ENCODE data around the gene IL1RAPL1. TPM values are rescaled to one million over a fixed set of nuclear protein-coding genes. Genes with fewer than 3 reads are reported as not detected.

IL1RAPL1 gene
- polyA plus RNA-seq, 1 of the 3 experiments (the other 2 are of a cell fraction): 2.8 TPM

- Histone ChIP-seq H3K4me1 (ENCODE audit: control insufficient read depth in 1 of 2, insufficient read depth in 2 of 2, low read depth in 1 of 2, low read length in 1 of 2) (no peaks in the 10 kb centered on the region), H3K9ac (no peak overlapping the region), H3K9me2 (no peaks in the 10 kb centered on the region), H3K79me2 (ENCODE audit: insufficient read depth) (no peaks in the 10 kb centered on the region), H3K4me3 (ENCODE audit: low read depth in 2 of 2, low read length in 1 of 2) (0 out of 4 replicates have a peak overlapping the region, but pooled peaks of 1 of the 2 experiments have one; percentile 8), H2AFZ (ENCODE audit: low read depth) (no peak overlapping the region; the same call in 1 of the 2 replicates), H3K4me2 (no peak overlapping the region), H3F3A (replicated peaks; ENCODE audit: insufficient read depth) (peaks cover 10% of the 10 kb centered on the region), H3K9me3 (no peaks in the 10 kb centered on the region), H3K27me3 (ENCODE audit: insufficient read depth) (no peaks in the 10 kb centered on the region), H3K36me3 (replicated peaks in 1 of 2; ENCODE audit: control insufficient read depth in 1 of 2, insufficient read depth in 2 of 2, low read length in 1 of 2) (no peaks in the 10 kb centered on the region), H3K27ac (ENCODE audit: low read depth in 2 of 2, low read length in 1 of 2) (peak overlapping the region in 1 of 2 experiments; percentile 45; a peak in 2 of 4 replicates), H4K20me1 (ENCODE audit: insufficient read depth) (no peaks in the 10 kb centered on the region)
- 6% methylated on average over 4 of the region's 4 CpGs for WGBS (ENCODE audit: low lambda C conversion rate)
- CTCF ChIA-PET: no interaction called here
- TF ChIP-seq CTCF (IDR thresholded peaks at IDR 0.05) (no peak), RCOR1 (IDR thresholded peaks at IDR 0.05; ENCODE audit: low read length) (no peak), REST (IDR thresholded peaks at IDR 0.05; ENCODE audit: low read depth, low read length) (no peak), FOSL2 (IDR thresholded peaks at IDR 0.05; ENCODE audit: borderline replicate concordance, low read depth) (no peak), IRF3 (IDR thresholded peaks at IDR 0.05; ENCODE audit: low read depth, low read length) (no peak), NFIC (IDR thresholded peaks at IDR 0.05; ENCODE audit: borderline replicate concordance) (no peak), YY1 (IDR thresholded peaks at IDR 0.05; ENCODE audit: low read depth) (no peak), RXRA (IDR thresholded peaks at IDR 0.05; ENCODE audit: borderline replicate concordance, low read depth) (no peak), NRF1 (IDR thresholded peaks at IDR 0.05; ENCODE audit: low read depth, low read length) (no peak), TEAD4 (IDR thresholded peaks at IDR 0.05; ENCODE audit: borderline replicate concordance, insufficient read depth) (no peak), ELF1 (IDR thresholded peaks at IDR 0.05) (no peak), JUND (IDR thresholded peaks at IDR 0.05) (no peak), USF2 (IDR thresholded peaks at IDR 0.05; ENCODE audit: borderline replicate concordance, low read depth, low read length) (no peak), CHD2 (IDR thresholded peaks at IDR 0.05; ENCODE audit: low read length, partially characterized antibody) (no peak), PBX3 (IDR thresholded peaks at IDR 0.05) (no peak), GABPA (IDR thresholded peaks at IDR 0.05; ENCODE audit: low read depth) (no peak), EP300 (IDR thresholded peaks at IDR 0.05; ENCODE audit: borderline replicate concordance in 1 of 2, low read depth in 1 of 2, low read length in 1 of 2) (no peak), FOXM1 (IDR thresholded peaks at IDR 0.05; ENCODE audit: low read depth) (no peak)
- no peak for DNase-seq
- POLR2A ChIA-PET: no interaction called here
Measured at GRCh38 chrX:29145316-29145715, 558.1 kb downstream of the IL1RAPL1 start.

All from SK-N-SH (cell line).